Testis (tissue), 2 donors: ENCODE measurements around the gene KCNIP3.

Source experiments
- POLR2A ChIP-seq: fragments of 450-650 bp; IDR thresholded peaks from one replicate; pipeline ENCODE4 v1.6.1; 2017; ENCODE audit warnings: antibody characterized with exemption, mild to moderate bottlenecking, moderate library complexity
- TF ChIP-seq, protein P1 (sequence below), 3 experiments: fragments of 450-650 bp in 2 of 3; fragments of 200-600 bp in 1 of 3; sonication (generic) in 1 of 3; IDR thresholded peaks; one replicate each; pipeline ENCODE4 v1.5.1; 2016 to 2019; ENCODE audit warnings: antibody characterized with exemption in 3 of 3, mild to moderate bottlenecking in 2 of 3, moderate library complexity in 1 of 3

DNA sequence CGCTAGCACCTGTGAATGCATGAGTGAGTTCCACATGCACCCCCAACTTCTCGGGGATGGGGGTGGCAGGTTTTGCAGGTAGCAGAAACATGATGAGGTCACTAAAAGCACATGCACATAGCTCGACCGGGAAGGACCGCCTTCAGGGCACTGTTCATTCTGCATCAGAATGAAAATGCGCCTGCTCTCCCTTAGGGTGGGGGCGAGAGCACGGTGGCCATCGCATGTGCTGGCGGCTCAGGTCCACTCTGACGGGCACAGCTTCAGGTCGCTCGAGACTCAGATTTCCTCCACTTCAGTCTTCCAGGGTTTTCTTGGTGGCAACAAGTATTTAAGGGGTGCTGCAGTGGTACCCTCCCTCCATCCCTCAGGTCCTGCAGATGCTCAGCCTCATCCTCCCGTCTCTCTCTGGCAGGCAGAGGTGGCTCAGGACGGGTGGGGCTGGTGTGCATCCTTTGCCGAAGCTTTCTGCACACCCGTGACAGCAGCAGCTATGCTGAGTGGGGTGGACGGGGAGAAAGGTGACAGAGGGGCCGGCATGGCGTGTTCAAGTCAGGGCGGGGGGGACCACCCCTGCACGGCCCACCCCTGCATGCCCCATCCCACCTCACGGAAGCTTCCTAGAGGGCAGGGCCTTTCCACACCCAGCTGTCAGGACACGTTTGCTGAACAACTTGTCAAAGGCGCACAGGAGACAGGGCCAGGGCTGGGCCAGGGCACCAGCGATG is 14.8 kb downstream of the KCNIP3 start:
- TF ChIP-seq, protein P1, sequence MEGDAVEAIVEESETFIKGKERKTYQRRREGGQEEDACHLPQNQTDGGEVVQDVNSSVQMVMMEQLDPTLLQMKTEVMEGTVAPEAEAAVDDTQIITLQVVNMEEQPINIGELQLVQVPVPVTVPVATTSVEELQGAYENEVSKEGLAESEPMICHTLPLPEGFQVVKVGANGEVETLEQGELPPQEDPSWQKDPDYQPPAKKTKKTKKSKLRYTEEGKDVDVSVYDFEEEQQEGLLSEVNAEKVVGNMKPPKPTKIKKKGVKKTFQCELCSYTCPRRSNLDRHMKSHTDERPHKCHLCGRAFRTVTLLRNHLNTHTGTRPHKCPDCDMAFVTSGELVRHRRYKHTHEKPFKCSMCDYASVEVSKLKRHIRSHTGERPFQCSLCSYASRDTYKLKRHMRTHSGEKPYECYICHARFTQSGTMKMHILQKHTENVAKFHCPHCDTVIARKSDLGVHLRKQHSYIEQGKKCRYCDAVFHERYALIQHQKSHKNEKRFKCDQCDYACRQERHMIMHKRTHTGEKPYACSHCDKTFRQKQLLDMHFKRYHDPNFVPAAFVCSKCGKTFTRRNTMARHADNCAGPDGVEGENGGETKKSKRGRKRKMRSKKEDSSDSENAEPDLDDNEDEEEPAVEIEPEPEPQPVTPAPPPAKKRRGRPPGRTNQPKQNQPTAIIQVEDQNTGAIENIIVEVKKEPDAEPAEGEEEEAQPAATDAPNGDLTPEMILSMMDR (IDR thresholded peaks at IDR 0.05) = no peak
- no peak for TF ChIP-seq POLR2A
